BLaER1 treated with 17β-estradiol and CSF1 and Interleukin-3, amounts not matched to agents 10 nM and 100 nM (cell line): ENCODE measurements around the gene ZC2HC1B.
"Not testable (repeated sequence)": the region's sequence is repeated elsewhere in the genome, so short reads cannot be mapped to it uniquely, and the experiment has no call there.

Source experiments
- H3K27ac ChIP-seq, 11 experiments: shearing (Covaris generic); formaldehyde crosslinking; 2 replicates each; pipeline ENCODE4 v1.8.1; 2022
- H3K27me3 ChIP-seq, 11 experiments: shearing (Covaris generic); formaldehyde crosslinking; 2 replicates each; pipeline ENCODE4 v1.8.1; 2022
- H3K36me3 ChIP-seq, 11 experiments: shearing (Covaris generic); formaldehyde crosslinking; 2 replicates each; pipeline ENCODE4 v1.8.1; 2022
- H3K4me1 ChIP-seq, 10 experiments: shearing (Covaris generic); formaldehyde crosslinking; 2 replicates each; pipeline ENCODE4 v1.8.1; 2022
- H3K4me2 ChIP-seq, 11 experiments: shearing (Covaris generic); formaldehyde crosslinking; 2 replicates each; pipeline ENCODE4 v1.8.1; 2022
- H3K4me3 ChIP-seq, 10 experiments: shearing (Covaris generic); formaldehyde crosslinking; 2 replicates each; pipeline ENCODE4 v1.8.1; 2022
- H3K9ac ChIP-seq, 11 experiments: shearing (Covaris generic); formaldehyde crosslinking; 2 replicates each; pipeline ENCODE4 v1.8.1; 2022
- H3K9me3 ChIP-seq, 11 experiments: shearing (Covaris generic); formaldehyde crosslinking; replicated peaks in 1 of 11; 2 replicates each; pipeline ENCODE4 v1.8.1; 2022
- H4K20me1 ChIP-seq, 11 experiments: shearing (Covaris generic); formaldehyde crosslinking; 2 replicates each; pipeline ENCODE4 v1.8.1; 2022
- Cebpa-rat ChIP-seq, 11 experiments: shearing (Covaris generic); IDR thresholded peaks; 2 replicates each; pipeline ENCODE4 v1.8.1; 2022

ZC2HC1B gene

GRCh38 chr6:143857651-143858050 lies 6.6 kb upstream of the ZC2HC1B start:
- Histone ChIP-seq H3K27me3 (no peaks in the 10 kb centered on the region), H3K9me3 (peaks cover 4 to 22% (median 15%) of the 10 kb centered on the region in 11 experiments), H3K4me3 (no peak overlapping the region), H3K9ac (no peak overlapping the region), H3K4me2 (no peak overlapping the region), H4K20me1 (peaks cover 0 to 84% (median 26%) of the 10 kb centered on the region in 11 experiments; a peak in 13 of 22 replicates), H3K27ac (no peak overlapping the region), H3K36me3 (peaks cover 87 to 100% (median 98%) of the 10 kb centered on the region in 11 experiments), H3K4me1 (no peaks in the 10 kb centered on the region)
- TF ChIP-seq Cebpa-rat (IDR thresholded peaks at IDR 0.05) = no peak

- H3K9me3 ChIP-seq = peaks cover 0 to 8% (median 4%) of the 10 kb centered on the region in 11 experiments; a peak in 5 of 22 replicates
- no peak overlapping the region for H3K4me2 ChIP-seq
- H3K4me3 ChIP-seq = no peak overlapping the region
- peaks cover 98 to 100% (median 100%) of the 10 kb centered on the region in 11 experiments for H3K36me3 ChIP-seq
- no peak for TF ChIP-seq Cebpa-rat (IDR thresholded peaks at IDR 0.05)
- H4K20me1 ChIP-seq = peaks cover 0 to 63% (median 17%) of the 10 kb centered on the region in 11 experiments; a peak in 13 of 22 replicates
- no peaks in the 10 kb centered on the region for H3K27me3 ChIP-seq
- H3K9ac ChIP-seq = no peak overlapping the region
- H3K27ac ChIP-seq = no peak overlapping the region
- H3K4me1 ChIP-seq = no peaks in the 10 kb centered on the region
Observed at GRCh38 chr6:143859891-143860660, 4.2 kb upstream of the ZC2HC1B start.

GRCh38 chr6:143863771-143864170 lies 503 bp upstream of the ZC2HC1B start:
- Histone ChIP-seq H3K27ac (no peak overlapping the region), H3K9ac (no peak overlapping the region), H3K4me1 (no peaks in the 10 kb centered on the region), H4K20me1 (peaks cover 0 to 26% (median 0%) of the 10 kb centered on the region in 11 experiments; a peak in 6 of 22 replicates), H3K36me3 (peaks cover 73 to 85% (median 77%) of the 10 kb centered on the region in 11 experiments), H3K4me3 (no peak overlapping the region), H3K4me2 (no peak overlapping the region), H3K27me3 (no peaks in the 10 kb centered on the region), H3K9me3 (peaks cover 10 to 26% (median 15%) of the 10 kb centered on the region in 11 experiments)
- no peak for TF ChIP-seq Cebpa-rat (IDR thresholded peaks at IDR 0.05)

- no peak for TF ChIP-seq Cebpa-rat (IDR thresholded peaks at IDR 0.05)
- Histone ChIP-seq H3K4me2 (no peak overlapping the region), H4K20me1 (no peaks in the 10 kb centered on the region)
Observed at GRCh38 chr6:143867236-143867635, 3.0 kb downstream of the ZC2HC1B start.

GRCh38 chr6:143868808-143869207 lies 4.5 kb downstream of the ZC2HC1B start:
- H3K36me3 ChIP-seq = peaks cover 23 to 34% (median 26%) of the 10 kb centered on the region in 11 experiments

More at GRCh38 chr6:143867236-143867635, 3.0 kb downstream of the ZC2HC1B start:
- Histone ChIP-seq H3K4me1 (peaks cover 0 to 4% (median 0%) of the 10 kb centered on the region in 10 experiments; a peak in 1 of 20 replicates), H3K36me3 (peaks cover 38 to 50% (median 42%) of the 10 kb centered on the region in 11 experiments), H3K27ac (no peak overlapping the region), H3K9ac (no peak overlapping the region), H3K27me3 (no peaks in the 10 kb centered on the region), H3K4me3 (no peak overlapping the region), H3K9me3 (peaks cover 11 to 33% (median 17%) of the 10 kb centered on the region in 11 experiments)

GRCh38 chr6:143871202-143871730 lies 7.0 kb downstream of the ZC2HC1B start:
- not testable (repeated sequence) for H3K4me2 ChIP-seq, H3K4me3 ChIP-seq, H3K36me3 ChIP-seq

More at GRCh38 chr6:143868808-143869207, 4.5 kb downstream of the ZC2HC1B start:
- not testable (repeated sequence) for H3K27ac ChIP-seq, H3K4me3 ChIP-seq, H3K27me3 ChIP-seq, H4K20me1 ChIP-seq, H3K9ac ChIP-seq, H3K4me2 ChIP-seq, H3K4me1 ChIP-seq
- peaks cover 13 to 35% (median 18%) of the 10 kb centered on the region in 11 experiments for H3K9me3 ChIP-seq

GRCh38 chr6:143872201-143872600 lies 7.9 kb downstream of the ZC2HC1B start:
- 0 out of 22 replicates have a peak overlapping the region, but pooled peaks of 1 of the 11 experiments have one; percentile 23 for H3K27ac ChIP-seq
- no peaks in the 10 kb centered on the region for H3K27me3 ChIP-seq
- TF ChIP-seq Cebpa-rat (IDR thresholded peaks at IDR 0.05) = no peak
- H3K4me1 ChIP-seq = peaks cover 0 to 4% (median 0%) of the 10 kb centered on the region in 10 experiments; a peak in 1 of 20 replicates
- H3K9me3 ChIP-seq = peaks cover 31 to 52% (median 36%) of the 10 kb centered on the region in 11 experiments
- peak overlapping the region in 3 of 11 experiments; percentile 14 to 54 (median 28); a peak in 5 of 22 replicates for H3K4me2 ChIP-seq
- H4K20me1 ChIP-seq = no peaks in the 10 kb centered on the region
- H3K36me3 ChIP-seq = 0 out of 22 replicates have a peak, but pooled peaks cover 0 to 4% (median 0%) of the 10 kb centered on the region in 11 experiments
- peak overlapping the region in 1 of 11 experiments; percentile 2; a peak in 1 of 22 replicates for H3K9ac ChIP-seq
- no peak overlapping the region for H3K4me3 ChIP-seq

More at GRCh38 chr6:143871202-143871730, 7.0 kb downstream of the ZC2HC1B start:
- H3K9me3 ChIP-seq = peaks cover 30 to 53% (median 33%) of the 10 kb centered on the region in 11 experiments
- not testable (repeated sequence) for H3K9ac ChIP-seq, H4K20me1 ChIP-seq, H3K27ac ChIP-seq, H3K4me1 ChIP-seq, H3K27me3 ChIP-seq

GRCh38 chr6:143873600-143873999 lies 9.3 kb downstream of the ZC2HC1B start:
- H3K4me3 ChIP-seq, H3K4me2 ChIP-seq, H4K20me1 ChIP-seq, H3K27ac ChIP-seq, H3K9ac ChIP-seq, H3K4me1 ChIP-seq, H3K27me3 ChIP-seq, H3K36me3 ChIP-seq: not testable (repeated sequence)
- peaks cover 18 to 48% (median 31%) of the 10 kb centered on the region in 11 experiments for H3K9me3 ChIP-seq

GRCh38 chr6:143874503-143874902 lies 10.2 kb downstream of the ZC2HC1B start:
- H3K4me1 ChIP-seq, H3K36me3 ChIP-seq, H3K4me2 ChIP-seq, H3K27me3 ChIP-seq, H3K27ac ChIP-seq, H3K9ac ChIP-seq, H4K20me1 ChIP-seq, H3K4me3 ChIP-seq: not testable (repeated sequence)
- peaks cover 14 to 39% (median 27%) of the 10 kb centered on the region in 11 experiments for H3K9me3 ChIP-seq
